RWPE2 (cell line): ENCODE data around the gene MCHR2.
"Not testable (repeated sequence)": the region's sequence is repeated elsewhere in the genome, so short reads cannot be mapped to it uniquely, and the experiment has no call there.

Source experiments
- ATAC-seq: fragments of 200-7000 bp; cut with Tn5 transposase; 3 replicates; pipeline ENCODE4 v1.9.1; 2021; ENCODE audit warnings: low read depth
- DNase-seq: peaks from one replicate; pipeline ENCODE4 v3.0.0-alpha.2; 2020; ENCODE audit warnings: low spot score
- H3K27ac ChIP-seq: fragments of 450-650 bp; 2 replicates; pipeline ENCODE4 v1.5.1; 2017; ENCODE audit warnings: mild to moderate bottlenecking; ENCODE audit not compliant: poor library complexity, severe bottlenecking
- H3K27me3 ChIP-seq: fragments of 250-450 bp; sonication (Bioruptor Pico); 2 replicates; pipeline ENCODE4 v1.5.1; 2021; ENCODE audit warnings: mild to moderate bottlenecking, moderate library complexity; ENCODE audit not compliant: insufficient read depth, poor library complexity, severe bottlenecking
- H3K36me3 ChIP-seq: fragments of 250-450 bp; sonication (Bioruptor Pico); 2 replicates; pipeline ENCODE4 v1.5.1; 2020; ENCODE audit warnings: low read depth, mild to moderate bottlenecking, moderate library complexity
- H3K4me1 ChIP-seq: fragments of 250-450 bp; sonication (Bioruptor Pico); 2 replicates; pipeline ENCODE4 v1.5.1; 2021; ENCODE audit warnings: mild to moderate bottlenecking, moderate library complexity; ENCODE audit not compliant: insufficient read depth, poor library complexity, severe bottlenecking
- H3K4me3 ChIP-seq: fragments of 250-450 bp; sonication (Bioruptor Pico); 2 replicates; pipeline ENCODE4 v1.5.1; 2021; ENCODE audit warnings: mild to moderate bottlenecking, moderate library complexity; ENCODE audit not compliant: severe bottlenecking
- H3K9me3 ChIP-seq: fragments of 250-450 bp; sonication (Bioruptor Pico); 2 replicates; pipeline ENCODE4 v1.5.1; 2021; ENCODE audit warnings: mild to moderate bottlenecking, moderate library complexity; ENCODE audit not compliant: severe bottlenecking
- CTCF ChIP-seq: fragments of 450-650 bp; IDR thresholded peaks from one replicate; pipeline ENCODE4 v1.5.1; 2017; ENCODE audit warnings: mild to moderate bottlenecking, moderate library complexity; ENCODE audit not compliant: poor library complexity, severe bottlenecking

The MCHR2 gene, protein sequence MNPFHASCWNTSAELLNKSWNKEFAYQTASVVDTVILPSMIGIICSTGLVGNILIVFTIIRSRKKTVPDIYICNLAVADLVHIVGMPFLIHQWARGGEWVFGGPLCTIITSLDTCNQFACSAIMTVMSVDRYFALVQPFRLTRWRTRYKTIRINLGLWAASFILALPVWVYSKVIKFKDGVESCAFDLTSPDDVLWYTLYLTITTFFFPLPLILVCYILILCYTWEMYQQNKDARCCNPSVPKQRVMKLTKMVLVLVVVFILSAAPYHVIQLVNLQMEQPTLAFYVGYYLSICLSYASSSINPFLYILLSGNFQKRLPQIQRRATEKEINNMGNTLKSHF

DNA sequence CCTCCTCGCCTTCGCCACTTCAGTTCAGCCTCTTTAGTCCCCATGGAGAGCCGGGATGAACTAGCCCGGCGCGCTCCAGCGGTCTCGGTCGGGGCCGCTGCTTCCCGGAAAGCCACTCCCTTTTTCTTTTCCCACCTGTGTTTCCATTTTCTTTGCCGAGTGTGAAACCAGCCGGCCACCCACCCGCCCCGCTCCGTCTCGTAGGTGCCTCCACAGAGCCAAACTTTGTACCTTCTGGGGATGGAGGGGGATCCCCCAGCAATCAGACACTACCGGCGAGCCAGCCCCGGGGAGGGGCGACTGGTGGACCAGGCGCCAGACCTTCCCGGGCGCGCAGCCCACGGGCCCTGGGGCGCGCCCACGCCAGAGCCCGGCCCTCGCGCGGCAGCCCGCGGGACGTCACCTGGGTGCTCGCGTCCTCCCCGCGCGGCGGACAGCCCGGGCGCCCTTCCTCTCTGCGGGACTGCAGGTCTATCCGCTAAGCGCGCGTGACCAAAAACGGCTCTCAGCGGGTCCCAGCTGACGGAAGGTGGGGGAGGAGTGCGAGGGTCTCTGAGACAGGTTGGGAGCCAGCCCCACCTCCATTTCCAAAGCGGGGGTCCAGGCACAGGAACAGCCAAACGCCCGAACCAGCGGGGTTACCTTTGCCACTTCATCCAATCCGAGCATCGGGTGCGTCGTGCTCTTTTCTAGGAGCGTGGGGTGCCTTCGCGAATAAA is at the start of gene MCHR2:
MCHR2 (minus strand) TSS at position 691 of the 719 bp plus-strand sequence. CDS start 38,076 bp downstream, outside the sequence.
- TF ChIP-seq CTCF = no peak
- Histone ChIP-seq H3K9me3 (no peaks in the 10 kb centered on the region), H3K27me3 (peaks cover 31% of the 10 kb centered on the region), H3K36me3 (no peaks in the 10 kb centered on the region), H3K4me3 (peak within 1 kb of the TSS; percentile 19), H3K27ac (no peak within 1 kb of the TSS), H3K4me1 (no peaks in the 10 kb centered on the region)
- ATAC-seq = peak; percentile 44; the same call in 2 of the 3 replicates
- no peak for DNase-seq

GRCh38 chr6:100038546-100038945 is 44.5 kb upstream of the MCHR2 start:
- H3K27me3 ChIP-seq, H3K4me3 ChIP-seq, H3K27ac ChIP-seq, H3K4me1 ChIP-seq, DNase-seq, H3K36me3 ChIP-seq, H3K9me3 ChIP-seq, ATAC-seq: not testable (repeated sequence)

DNA sequence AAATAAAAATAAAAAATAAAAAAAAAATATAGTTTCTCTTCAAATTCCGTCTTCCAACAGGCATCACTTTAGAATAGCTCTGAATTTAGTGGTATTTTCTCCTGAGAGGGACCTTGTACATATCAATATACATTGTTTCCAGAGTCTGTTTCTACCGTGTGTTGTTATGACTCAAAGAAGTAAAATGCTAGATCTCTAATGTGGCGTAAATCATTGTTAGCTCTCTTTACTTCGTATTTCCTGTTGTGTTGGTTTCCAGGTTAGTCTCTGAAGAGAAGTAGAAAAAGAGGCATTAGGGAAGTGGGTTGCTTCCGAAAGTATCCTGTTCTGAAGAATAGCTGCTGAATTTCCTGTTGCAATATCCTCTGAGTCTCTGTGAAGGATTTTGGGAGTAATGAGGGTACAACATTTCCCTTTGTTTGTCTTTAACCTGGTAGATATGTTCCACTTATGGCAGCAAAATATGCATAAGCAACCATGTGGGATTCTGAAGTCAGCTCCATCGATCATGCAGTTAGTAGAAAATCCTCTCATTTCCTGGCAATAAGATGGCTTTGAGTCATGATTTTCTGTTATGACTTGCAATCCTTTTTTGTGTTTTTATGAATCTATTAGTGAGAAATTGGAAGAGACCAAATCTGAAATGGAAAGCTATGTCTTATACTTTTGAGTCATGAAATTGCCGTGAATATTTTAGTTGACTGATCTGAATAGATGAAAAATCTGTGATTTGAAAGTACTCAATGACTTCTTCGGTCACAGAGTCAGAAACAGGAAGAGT is 42.0 kb upstream of the MCHR2 start:
- ATAC-seq (no peak), DNase-seq (no peak)
- no peaks in the 10 kb centered on the region for H3K9me3 ChIP-seq
- no peak overlapping the region for H3K4me3 ChIP-seq
- no peaks in the 10 kb centered on the region for H3K27me3 ChIP-seq
- no peak overlapping the region for H3K27ac ChIP-seq
- H3K4me1 ChIP-seq = no peaks in the 10 kb centered on the region
- H3K36me3 ChIP-seq = no peaks in the 10 kb centered on the region
- TF ChIP-seq CTCF = no peak

- Histone ChIP-seq H3K9me3 (no peaks in the 10 kb centered on the region), H3K4me1 (no peaks in the 10 kb centered on the region), H3K36me3 (no peaks in the 10 kb centered on the region), H3K27ac (no peak overlapping the region), H3K27me3 (no peaks in the 10 kb centered on the region), H3K4me3 (no peak overlapping the region)
- ATAC-seq (no peak), DNase-seq (no peak)
- TF ChIP-seq CTCF = no peak
Measured at GRCh38 chr6:100023798-100024197, 29.8 kb upstream of the MCHR2 start.

DNA sequence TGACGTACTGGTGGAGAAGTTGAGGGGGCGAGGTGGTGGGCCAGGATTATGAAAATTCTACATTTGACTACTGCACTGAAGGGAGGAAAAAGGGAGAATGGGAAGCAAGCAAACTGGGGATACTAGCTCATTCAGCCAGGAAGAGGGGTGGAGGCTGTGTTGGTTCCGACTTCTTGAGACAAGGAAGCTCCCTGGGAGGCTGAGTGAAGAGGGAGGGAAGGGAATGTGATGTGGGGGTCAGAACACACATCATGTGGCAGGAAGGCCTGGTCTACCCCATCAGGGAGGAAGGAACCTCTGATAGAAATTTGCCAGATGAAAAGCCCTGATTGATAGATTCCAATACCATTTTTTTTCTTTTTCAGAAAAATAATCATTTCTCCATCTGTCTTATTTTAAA is 28.8 kb upstream of the MCHR2 start:
- no peak for TF ChIP-seq CTCF
- H3K27me3 ChIP-seq = no peaks in the 10 kb centered on the region
- H3K36me3 ChIP-seq = no peaks in the 10 kb centered on the region
- no peak overlapping the region for H3K4me3 ChIP-seq
- no peak overlapping the region for H3K27ac ChIP-seq
- DNase-seq (no peak), ATAC-seq (no peak)
- H3K4me1 ChIP-seq = no peaks in the 10 kb centered on the region
- no peaks in the 10 kb centered on the region for H3K9me3 ChIP-seq
